Astrocyte (in vitro differentiated cells and primary cell): Measurements from ENCODE around the gene CARD10. TPM values are rescaled to one million over a fixed set of nuclear protein-coding genes. Genes with fewer than 3 reads are reported as not detected.
"Not testable (repeated sequence)": the region's sequence is repeated elsewhere in the genome, so short reads cannot be mapped to it uniquely, and the experiment has no call there.

ENCODE experiments used
- DNase-seq: peaks from one replicate; pipeline ENCODE4 v3.0.0-alpha.2; 2010; ENCODE audit warnings: low read depth
- FAIRE-seq: peaks from 2 replicates; lab custom pipeline; 2011; peaks lifted over from hg19 to GRCh38; lab: Jason Lieb, UNC
- H2AFZ ChIP-seq: 2 replicates; pipeline ENCODE4 v1.6.0; 2012; ENCODE audit warnings: low read depth, low read length, inconsistent platforms
- H3K27ac ChIP-seq: 2 replicates; pipeline ENCODE4 v1.5.1; 2011; ENCODE audit warnings: low read depth, low read length, inconsistent platforms
- H3K27me3 ChIP-seq: 2 replicates; pipeline ENCODE4 v1.6.0; 2011; ENCODE audit warnings: low read length, inconsistent platforms; ENCODE audit not compliant: insufficient read depth
- H3K36me3 ChIP-seq: 2 replicates; pipeline ENCODE4 v1.5.1; 2011; ENCODE audit warnings: low read length, inconsistent platforms; ENCODE audit not compliant: insufficient read depth
- H3K4me1 ChIP-seq: 2 replicates; pipeline ENCODE4 v1.5.1; 2011; ENCODE audit warnings: low read length, inconsistent platforms; ENCODE audit not compliant: insufficient read depth
- H3K4me2 ChIP-seq: 2 replicates; pipeline ENCODE4 v1.6.0; 2012; ENCODE audit warnings: low read length, inconsistent platforms
- H3K4me3 ChIP-seq: 2 replicates; pipeline ENCODE4 v1.5.1; 2011; ENCODE audit warnings: low read depth, mild to moderate bottlenecking, low read length, inconsistent platforms; ENCODE audit not compliant: insufficient read depth
- H3K79me2 ChIP-seq: 2 replicates; pipeline ENCODE4 v1.6.0; 2012; ENCODE audit warnings: mild to moderate bottlenecking, low read length, inconsistent platforms; ENCODE audit not compliant: insufficient read depth
- H3K9ac ChIP-seq: 2 replicates; pipeline ENCODE4 v1.6.0; 2012; ENCODE audit warnings: mild to moderate bottlenecking, low read length, inconsistent platforms
- H3K9me3 ChIP-seq: 2 replicates; pipeline ENCODE4 v1.5.1; 2012; ENCODE audit warnings: low read depth, mild to moderate bottlenecking, low read length, inconsistent platforms; ENCODE audit not compliant: insufficient read depth
- H4K20me1 ChIP-seq: 2 replicates; pipeline ENCODE4 v1.6.0; 2012; ENCODE audit warnings: low read length, inconsistent platforms; ENCODE audit not compliant: insufficient read depth
- H3K27ac Mint-ChIP-seq: one replicate; pipeline ENCODE4 v1.8.0; 2021; ENCODE audit warnings: mild to moderate bottlenecking, mixed read lengths; ENCODE audit not compliant: unreplicated experiment
- H3K27me3 Mint-ChIP-seq: one replicate; pipeline ENCODE4 v1.8.0; 2021; ENCODE audit warnings: low read depth, mixed read lengths; ENCODE audit not compliant: unreplicated experiment
- H3K36me3 Mint-ChIP-seq: one replicate; pipeline ENCODE4 v1.8.0; 2021; ENCODE audit warnings: low read depth, mixed read lengths; ENCODE audit not compliant: unreplicated experiment
- H3K4me1 Mint-ChIP-seq: one replicate; pipeline ENCODE4 v1.8.0; 2021; ENCODE audit warnings: low read depth, mixed read lengths; ENCODE audit not compliant: unreplicated experiment
- H3K4me3 Mint-ChIP-seq: one replicate; pipeline ENCODE4 v1.8.0; 2021; ENCODE audit warnings: mild to moderate bottlenecking, moderate library complexity, mixed read lengths; ENCODE audit not compliant: unreplicated experiment
- H3K9me3 Mint-ChIP-seq: one replicate; pipeline ENCODE4 v1.8.0; 2021; ENCODE audit warnings: mild to moderate bottlenecking, mixed read lengths; ENCODE audit not compliant: unreplicated experiment
- EZH2 ChIP-seq: IDR thresholded peaks from 2 replicates; pipeline ENCODE4 v1.6.1; 2012; ENCODE audit warnings: mild to moderate bottlenecking, low read length, inconsistent platforms; ENCODE audit not compliant: insufficient read depth
- total RNA-seq: library from RNA; stranded (reverse); gene quantifications from 2 replicates; pipeline ENCODE4 v1.2.1, GENCODE V29; 2021
- TF ChIP-seq, protein P1 (sequence below): IDR thresholded peaks from 2 replicates; pipeline ENCODE4 v1.5.1; 2011; ENCODE audit warnings: low read depth, mild to moderate bottlenecking, inconsistent platforms, low read length, moderate library complexity; ENCODE audit not compliant: insufficient read depth

CARD10 gene
- total RNA-seq, 1 donor from 2014 or later = 22.6 TPM

- Histone ChIP-seq H3K27ac (no peak overlapping the region), H3K9ac (no peak overlapping the region), H2AFZ (no peak overlapping the region), H3K36me3 (no peaks in the 10 kb centered on the region), H3K27me3 (peaks cover 2% of the 10 kb centered on the region), H3K4me2 (peak overlapping the region; percentile 51), H3K9me3 (no peaks in the 10 kb centered on the region), H3K4me3 (no peak overlapping the region), H3K4me1 (peaks cover 18% of the 10 kb centered on the region), H3K79me2 (no peaks in the 10 kb centered on the region), H4K20me1 (no peaks in the 10 kb centered on the region)
- Mint-ChIP-seq H3K9me3 (no peaks in the 10 kb centered on the region), H3K4me3 (no peak overlapping the region), H3K4me1 (peaks cover 14% of the 10 kb centered on the region), H3K36me3 (peaks cover 2% of the 10 kb centered on the region), H3K27me3 (peaks cover 5% of the 10 kb centered on the region), H3K27ac (no peak overlapping the region)
- FAIRE-seq = peak; percentile 97
- peak; percentile 87 for DNase-seq
- TF ChIP-seq EZH2 = no peak
- TF ChIP-seq, protein P1, sequence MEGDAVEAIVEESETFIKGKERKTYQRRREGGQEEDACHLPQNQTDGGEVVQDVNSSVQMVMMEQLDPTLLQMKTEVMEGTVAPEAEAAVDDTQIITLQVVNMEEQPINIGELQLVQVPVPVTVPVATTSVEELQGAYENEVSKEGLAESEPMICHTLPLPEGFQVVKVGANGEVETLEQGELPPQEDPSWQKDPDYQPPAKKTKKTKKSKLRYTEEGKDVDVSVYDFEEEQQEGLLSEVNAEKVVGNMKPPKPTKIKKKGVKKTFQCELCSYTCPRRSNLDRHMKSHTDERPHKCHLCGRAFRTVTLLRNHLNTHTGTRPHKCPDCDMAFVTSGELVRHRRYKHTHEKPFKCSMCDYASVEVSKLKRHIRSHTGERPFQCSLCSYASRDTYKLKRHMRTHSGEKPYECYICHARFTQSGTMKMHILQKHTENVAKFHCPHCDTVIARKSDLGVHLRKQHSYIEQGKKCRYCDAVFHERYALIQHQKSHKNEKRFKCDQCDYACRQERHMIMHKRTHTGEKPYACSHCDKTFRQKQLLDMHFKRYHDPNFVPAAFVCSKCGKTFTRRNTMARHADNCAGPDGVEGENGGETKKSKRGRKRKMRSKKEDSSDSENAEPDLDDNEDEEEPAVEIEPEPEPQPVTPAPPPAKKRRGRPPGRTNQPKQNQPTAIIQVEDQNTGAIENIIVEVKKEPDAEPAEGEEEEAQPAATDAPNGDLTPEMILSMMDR = no peak
These were observed 14.8 kb upstream of the CARD10 start for GRCh38 chr22:37533995-37534394.

DNA sequence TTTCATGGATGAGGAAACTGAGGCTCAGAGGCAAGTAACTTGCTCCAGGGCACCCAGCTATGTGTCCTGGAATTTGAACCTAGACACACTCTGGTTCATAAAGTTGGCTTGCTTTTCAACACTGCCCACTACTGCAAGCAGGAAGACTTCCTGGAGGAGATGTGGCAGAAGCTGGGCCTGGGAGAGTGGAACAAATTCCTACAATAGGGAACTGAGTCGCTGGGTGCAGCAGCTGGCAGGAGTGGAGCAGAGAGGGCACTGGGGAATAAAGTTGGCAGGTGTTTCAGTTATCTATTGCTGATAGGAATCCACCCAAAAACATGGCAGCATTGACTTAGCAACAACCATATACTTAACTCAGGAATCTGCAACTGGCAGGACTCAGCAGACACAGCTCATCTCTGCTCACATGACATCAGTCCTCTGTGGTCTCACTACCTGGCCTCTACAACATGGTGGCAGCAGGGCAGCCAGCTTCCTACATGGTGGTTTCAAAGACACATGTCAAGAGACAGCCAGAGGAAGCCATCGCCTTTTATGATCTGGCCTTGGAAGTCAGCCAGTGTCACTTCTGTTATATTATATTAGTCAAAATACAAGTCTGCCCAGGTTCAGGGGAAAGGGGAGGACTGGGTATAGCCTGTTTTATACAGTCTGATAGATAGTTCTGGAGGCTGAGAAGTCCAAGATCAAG is 10.6 kb upstream of the CARD10 start:
- peaks cover 2% of the 10 kb centered on the region for H3K36me3 Mint-ChIP-seq
- peaks cover 23% of the 10 kb centered on the region for H3K4me1 Mint-ChIP-seq
- no peaks in the 10 kb centered on the region for H3K36me3 ChIP-seq
- no peak overlapping the region for H3K4me3 ChIP-seq
- H3K4me3 Mint-ChIP-seq = no peak overlapping the region
- peaks cover 2% of the 10 kb centered on the region for H3K27me3 Mint-ChIP-seq
- H3K4me1 ChIP-seq = peaks cover 37% of the 10 kb centered on the region
- no peaks in the 10 kb centered on the region for H3K27me3 ChIP-seq
- no peak for TF ChIP-seq EZH2
- H3K9me3 Mint-ChIP-seq = no peaks in the 10 kb centered on the region
- no peak overlapping the region for H2AFZ ChIP-seq
- FAIRE-seq (no peak), DNase-seq (no peak)
- H3K27ac ChIP-seq = no peak overlapping the region
- no peaks in the 10 kb centered on the region for H3K9me3 ChIP-seq
- H3K9ac ChIP-seq = no peak overlapping the region
- no peaks in the 10 kb centered on the region for H4K20me1 ChIP-seq
- no peak overlapping the region for H3K4me2 ChIP-seq
- no peak overlapping the region for H3K27ac Mint-ChIP-seq
- no peaks in the 10 kb centered on the region for H3K79me2 ChIP-seq

- H2AFZ ChIP-seq, H3K9ac ChIP-seq, DNase-seq, H3K27me3 ChIP-seq, H3K4me2 ChIP-seq, FAIRE-seq, H3K27ac ChIP-seq, H3K9me3 ChIP-seq, H3K27me3 Mint-ChIP-seq, H3K36me3 ChIP-seq, H3K79me2 ChIP-seq, H3K4me3 Mint-ChIP-seq, H4K20me1 ChIP-seq, H3K36me3 Mint-ChIP-seq, H3K9me3 Mint-ChIP-seq, H3K4me3 ChIP-seq: not testable (repeated sequence)
- H3K27ac Mint-ChIP-seq = peak overlapping the region; percentile 34
- peaks cover 24% of the 10 kb centered on the region for H3K4me1 ChIP-seq
- H3K4me1 Mint-ChIP-seq = peaks cover 12% of the 10 kb centered on the region
These were observed 8.7 kb upstream of the CARD10 start for GRCh38 chr22:37527952-37528351.

- H3K9me3 ChIP-seq, FAIRE-seq, H3K4me3 Mint-ChIP-seq, H3K4me2 ChIP-seq, H3K36me3 ChIP-seq, H3K36me3 Mint-ChIP-seq, H3K9me3 Mint-ChIP-seq, H2AFZ ChIP-seq, H3K4me3 ChIP-seq, H3K27ac Mint-ChIP-seq, H3K27ac ChIP-seq, H3K27me3 ChIP-seq, DNase-seq, H3K9ac ChIP-seq, H4K20me1 ChIP-seq, H3K27me3 Mint-ChIP-seq, H3K79me2 ChIP-seq: not testable (repeated sequence)
- H3K4me1 Mint-ChIP-seq = peaks cover 19% of the 10 kb centered on the region
- peaks cover 24% of the 10 kb centered on the region for H3K4me1 ChIP-seq
These were observed 8.0 kb upstream of the CARD10 start for GRCh38 chr22:37527081-37527752.
